Osteoblast (primary cell): ENCODE results near the gene SMARCA2. TPM values are rescaled to one million over a fixed set of nuclear protein-coding genes. Genes with fewer than 3 reads are reported as not detected.

Source experiments
- DNase-seq: peaks from one replicate; pipeline ENCODE4 v3.0.0; 2011; ENCODE audit warnings: low spot score, mixed read lengths; ENCODE audit not compliant: insufficient read length; ENCODE audit errors: missing footprints
- H2AFZ ChIP-seq: 2 replicates; pipeline ENCODE4 v1.6.0; 2011; ENCODE audit warnings: mild to moderate bottlenecking, low read length
- H3K27ac ChIP-seq: 2 replicates; pipeline ENCODE4 v1.5.1; 2011; ENCODE audit warnings: mild to moderate bottlenecking, low read depth, low read length, moderate library complexity
- H3K27me3 ChIP-seq: 2 replicates; pipeline ENCODE4 v1.6.0; 2012; ENCODE audit warnings: mild to moderate bottlenecking, control low read depth, inconsistent platforms, low read length, moderate library complexity; ENCODE audit not compliant: insufficient read depth
- H3K36me3 ChIP-seq: 2 replicates; pipeline ENCODE4 v1.5.1; 2011; ENCODE audit warnings: mild to moderate bottlenecking, low read length, control low read depth, moderate library complexity; ENCODE audit not compliant: insufficient read depth
- H3K4me1 ChIP-seq: 2 replicates; pipeline ENCODE4 v1.5.1; 2011; ENCODE audit warnings: mild to moderate bottlenecking, low read length, control low read depth, moderate library complexity; ENCODE audit not compliant: insufficient read depth
- H3K4me2 ChIP-seq: 2 replicates; pipeline ENCODE4 v1.6.0; 2011; ENCODE audit warnings: mild to moderate bottlenecking, low read length; ENCODE audit not compliant: insufficient read depth
- H3K4me3 ChIP-seq: fragments of 200-600 bp; sonication (generic); 3 replicates; pipeline ENCODE4 v1.5.1; 2012; ENCODE audit warnings: mild to moderate bottlenecking, low read length, inconsistent platforms; ENCODE audit not compliant: insufficient read depth
- H3K79me2 ChIP-seq: 2 replicates; pipeline ENCODE4 v1.6.0; 2012; ENCODE audit warnings: mild to moderate bottlenecking, low read length, control low read depth, inconsistent platforms; ENCODE audit not compliant: insufficient read depth
- H3K9me3 ChIP-seq: 2 replicates; pipeline ENCODE4 v1.5.1; 2011; ENCODE audit warnings: low read depth, low read length, control low read depth
- H4K20me1 ChIP-seq: 2 replicates; pipeline ENCODE4 v1.6.0; 2012; ENCODE audit warnings: mild to moderate bottlenecking, low read length, control low read depth; ENCODE audit not compliant: insufficient read depth
- total RNA-seq: library from RNA; depleted of rRNA; stranded (reverse); fragments of >200 nt; gene quantifications from 2 replicates; pipeline ENCODE4 v1.2.3, GENCODE V29; 2012
- TF ChIP-seq, protein P1 (sequence below): IDR thresholded peaks from 2 replicates; pipeline ENCODE4 v1.5.1; 2011; ENCODE audit warnings: mild to moderate bottlenecking, low read depth, low read length, moderate library complexity; ENCODE audit errors: extremely low read depth

SMARCA2 gene
- total RNA-seq, 1 donor, result 101 TPM

- peaks cover 14% of the 10 kb centered on the region for H3K36me3 ChIP-seq
- H3K4me3 ChIP-seq, result no peak overlapping the region
- DNase-seq, result no peak
- no peak overlapping the region for H3K27ac ChIP-seq
- H2AFZ ChIP-seq, result no peak overlapping the region
- peaks cover 2% of the 10 kb centered on the region for H4K20me1 ChIP-seq
- TF ChIP-seq, protein P1, sequence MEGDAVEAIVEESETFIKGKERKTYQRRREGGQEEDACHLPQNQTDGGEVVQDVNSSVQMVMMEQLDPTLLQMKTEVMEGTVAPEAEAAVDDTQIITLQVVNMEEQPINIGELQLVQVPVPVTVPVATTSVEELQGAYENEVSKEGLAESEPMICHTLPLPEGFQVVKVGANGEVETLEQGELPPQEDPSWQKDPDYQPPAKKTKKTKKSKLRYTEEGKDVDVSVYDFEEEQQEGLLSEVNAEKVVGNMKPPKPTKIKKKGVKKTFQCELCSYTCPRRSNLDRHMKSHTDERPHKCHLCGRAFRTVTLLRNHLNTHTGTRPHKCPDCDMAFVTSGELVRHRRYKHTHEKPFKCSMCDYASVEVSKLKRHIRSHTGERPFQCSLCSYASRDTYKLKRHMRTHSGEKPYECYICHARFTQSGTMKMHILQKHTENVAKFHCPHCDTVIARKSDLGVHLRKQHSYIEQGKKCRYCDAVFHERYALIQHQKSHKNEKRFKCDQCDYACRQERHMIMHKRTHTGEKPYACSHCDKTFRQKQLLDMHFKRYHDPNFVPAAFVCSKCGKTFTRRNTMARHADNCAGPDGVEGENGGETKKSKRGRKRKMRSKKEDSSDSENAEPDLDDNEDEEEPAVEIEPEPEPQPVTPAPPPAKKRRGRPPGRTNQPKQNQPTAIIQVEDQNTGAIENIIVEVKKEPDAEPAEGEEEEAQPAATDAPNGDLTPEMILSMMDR, result no peak
- peaks cover 18% of the 10 kb centered on the region for H3K4me1 ChIP-seq
- H3K4me2 ChIP-seq, result no peak overlapping the region
- H3K79me2 ChIP-seq, result peaks cover 9% of the 10 kb centered on the region
- no peaks in the 10 kb centered on the region for H3K9me3 ChIP-seq
- H3K27me3 ChIP-seq, result no peaks in the 10 kb centered on the region
Measured at GRCh38 chr9:2128141-2128540, 113.0 kb downstream of the SMARCA2 start.

DNA sequence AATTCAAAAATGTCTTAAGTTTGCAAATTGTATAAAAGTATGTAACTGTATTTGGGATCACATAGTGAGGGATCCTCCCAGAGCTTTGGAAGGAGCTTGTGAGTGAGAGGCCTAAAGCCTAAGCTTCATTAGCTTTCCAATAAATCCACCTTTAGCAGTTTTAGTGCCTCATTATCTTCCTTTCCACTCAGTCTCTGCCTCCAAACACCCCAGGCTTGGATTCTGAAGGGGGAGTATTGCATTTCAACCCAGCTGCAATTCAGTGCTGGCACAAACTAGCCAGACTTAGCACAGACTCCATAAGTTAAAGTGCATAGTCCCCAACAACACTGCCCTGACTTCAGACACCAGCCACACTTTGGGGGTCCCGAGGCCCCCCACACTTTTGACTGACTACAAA, 113.5 kb downstream of the SMARCA2 start:
- Histone ChIP-seq H3K4me2 (no peak overlapping the region), H3K36me3 (peaks cover 10% of the 10 kb centered on the region), H2AFZ (no peak overlapping the region), H4K20me1 (peaks cover 2% of the 10 kb centered on the region), H3K79me2 (peaks cover 9% of the 10 kb centered on the region), H3K9me3 (no peaks in the 10 kb centered on the region), H3K27ac (no peak overlapping the region), H3K27me3 (no peaks in the 10 kb centered on the region), H3K4me3 (no peak overlapping the region), H3K4me1 (peaks cover 18% of the 10 kb centered on the region)
- DNase-seq, result no peak
- TF ChIP-seq, protein P1, result no peak

DNA sequence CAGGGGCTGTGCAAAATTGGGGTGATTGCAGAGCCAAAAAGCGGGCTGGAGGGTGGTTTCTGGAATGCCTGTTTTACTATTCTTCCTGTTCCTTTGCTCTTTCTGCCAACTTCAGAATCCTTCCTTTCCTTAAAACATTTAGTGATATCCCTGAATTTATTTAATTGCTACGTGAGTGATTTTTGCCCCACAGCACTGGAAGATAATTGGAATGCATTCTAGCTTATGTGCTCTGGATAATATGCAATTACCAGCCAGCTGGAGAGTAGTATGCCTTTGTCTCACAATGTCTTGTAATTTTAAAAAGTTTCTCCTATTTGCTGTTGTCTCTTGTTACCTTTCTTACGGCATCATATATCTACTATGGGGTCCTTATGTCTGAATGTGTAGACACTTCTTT, 115.8 kb downstream of the SMARCA2 start:
- Histone ChIP-seq H3K27me3 (no peaks in the 10 kb centered on the region), H3K27ac (no peak overlapping the region), H3K4me3 (no peak overlapping the region), H3K4me1 (peaks cover 18% of the 10 kb centered on the region), H3K9me3 (no peaks in the 10 kb centered on the region), H4K20me1 (peaks cover 2% of the 10 kb centered on the region), H2AFZ (no peak overlapping the region), H3K79me2 (peaks cover 12% of the 10 kb centered on the region), H3K4me2 (no peak overlapping the region), H3K36me3 (no peaks in the 10 kb centered on the region)
- TF ChIP-seq, protein P1, result no peak
- DNase-seq, result no peak

GRCh38 chr9:2132484-2133082, 117.4 kb downstream of the SMARCA2 start:
- H3K79me2 ChIP-seq, result peaks cover 9% of the 10 kb centered on the region
- no peak for DNase-seq
- peaks cover 2% of the 10 kb centered on the region for H4K20me1 ChIP-seq

More at GRCh38 chr9:2132484-2133082, 117.4 kb downstream of the SMARCA2 start:
- H3K27ac ChIP-seq, result no peak overlapping the region
- no peaks in the 10 kb centered on the region for H3K9me3 ChIP-seq
- no peak overlapping the region for H3K4me2 ChIP-seq
- H3K4me1 ChIP-seq, result peaks cover 5% of the 10 kb centered on the region
- no peak overlapping the region for H3K4me3 ChIP-seq
- no peaks in the 10 kb centered on the region for H3K27me3 ChIP-seq
- TF ChIP-seq, protein P1, result peak; percentile 72
- no peak overlapping the region for H2AFZ ChIP-seq
- no peaks in the 10 kb centered on the region for H3K36me3 ChIP-seq
